NCI-H748 (cell line): Measurements from ENCODE around the gene RGS6.

Experiments
- DNase-seq: peaks from one replicate; lab custom pipeline; 2025; ENCODE audit not compliant: unreplicated experiment; lab: John Stamatoyannopoulos, UW

The RGS6 gene

GRCh38 chr14:72565917-72566316, 633.7 kb downstream of the RGS6 start:
- peak; percentile 25 for DNase-seq

- no peak for DNase-seq
Measured at GRCh38 chr14:72567226-72567625, 635.0 kb downstream of the RGS6 start.

GRCh38 chr14:72568296-72568992, 636.2 kb downstream of the RGS6 start:
- no peak for DNase-seq

- DNase-seq: no peak
Measured at GRCh38 chr14:72573725-72574417, 641.6 kb downstream of the RGS6 start.

- DNase-seq: no peak
Measured at GRCh38 chr14:72574715-72575114, 642.5 kb downstream of the RGS6 start.

- DNase-seq: no peak
Measured at GRCh38 chr14:72576258-72576657, 644.0 kb downstream of the RGS6 start.

- no peak for DNase-seq
Measured at GRCh38 chr14:72577521-72577920, 645.3 kb downstream of the RGS6 start.

GRCh38 chr14:72578514-72578913, 646.3 kb downstream of the RGS6 start:
- DNase-seq: no peak

GRCh38 chr14:72582582-72582981, 650.4 kb downstream of the RGS6 start:
- no peak for DNase-seq

- DNase-seq: no peak
Measured at GRCh38 chr14:72583316-72584272, 651.4 kb downstream of the RGS6 start.

- DNase-seq: no peak
Measured at GRCh38 chr14:72588521-72588920, 656.3 kb downstream of the RGS6 start.

GRCh38 chr14:72589652-72590051, 657.4 kb downstream of the RGS6 start:
- no peak for DNase-seq

GRCh38 chr14:72590577-72590976, 658.3 kb downstream of the RGS6 start:
- peak; percentile 2 for DNase-seq

GRCh38 chr14:72591391-72591790, 659.2 kb downstream of the RGS6 start:
- no peak for DNase-seq

GRCh38 chr14:72594099-72594901, 662.1 kb downstream of the RGS6 start:
- DNase-seq: no peak

- DNase-seq: no peak
Measured at GRCh38 chr14:72595152-72595862, 663.1 kb downstream of the RGS6 start.

- DNase-seq: no peak
Measured at GRCh38 chr14:72597252-72598233, 665.3 kb downstream of the RGS6 start.

- no peak for DNase-seq
Measured at GRCh38 chr14:72598306-72598705, 666.1 kb downstream of the RGS6 start.
